IPS DF 4.7 (cell line): ENCODE results near the gene CSTB.

Source experiments
- DNase-seq: peaks from one replicate; pipeline ENCODE4 v3.0.0-alpha.2; 2013; ENCODE audit warnings: low spot score; ENCODE audit errors: extremely low read depth

The CSTB gene

GRCh38 chr21:43790010-43790524, 14.0 kb upstream of the CSTB start:
- DNase-seq: no peak

DNA sequence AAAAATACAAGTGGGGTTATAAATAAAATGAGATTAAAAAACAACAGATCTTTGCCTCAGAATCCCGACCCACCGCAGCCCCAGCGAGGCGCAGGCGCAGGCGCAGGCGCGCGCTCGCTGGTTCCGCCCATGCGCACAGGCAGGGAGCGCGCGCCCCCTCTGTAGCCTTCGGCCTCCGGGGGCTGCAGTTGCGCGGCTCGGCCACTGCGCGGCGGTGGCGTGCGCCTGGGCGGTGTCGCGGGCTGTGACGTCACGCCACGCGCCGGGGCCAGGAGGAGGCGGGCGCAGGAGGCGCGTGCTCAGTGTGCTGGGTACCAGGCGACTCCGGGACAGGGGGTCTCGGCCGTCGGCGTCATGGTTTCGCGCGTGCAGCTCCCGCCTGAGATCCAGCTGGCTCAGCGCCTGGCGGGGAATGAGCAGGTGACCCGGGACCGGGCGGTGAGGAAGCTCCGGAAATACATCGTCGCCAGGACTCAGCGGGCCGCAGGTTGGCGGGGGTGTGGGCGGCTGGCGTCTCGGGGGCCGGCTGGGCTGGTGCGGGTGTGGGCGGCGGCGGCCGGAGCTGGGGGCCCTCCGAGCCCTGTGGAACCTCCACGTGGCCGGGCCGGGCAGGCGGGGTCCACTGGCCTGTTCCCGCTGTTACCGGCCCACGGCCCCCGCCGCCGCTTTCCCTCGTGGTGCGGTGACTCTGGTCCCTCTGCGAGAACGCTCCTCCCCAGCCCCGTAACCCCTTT, 13.3 kb upstream of the CSTB start, which contains the start of gene RRP1:
RRP1 (plus strand) TSS at position 302 of the 734 bp plus-strand sequence; CDS start at position 355, 53 bp downstream.
- DNase-seq: no peak

- no peak for DNase-seq
Observed at GRCh38 chr21:43786807-43787440, 10.8 kb upstream of the CSTB start.

- no peak for DNase-seq
Observed at GRCh38 chr21:43786300-43786806, 10.2 kb upstream of the CSTB start.

DNA sequence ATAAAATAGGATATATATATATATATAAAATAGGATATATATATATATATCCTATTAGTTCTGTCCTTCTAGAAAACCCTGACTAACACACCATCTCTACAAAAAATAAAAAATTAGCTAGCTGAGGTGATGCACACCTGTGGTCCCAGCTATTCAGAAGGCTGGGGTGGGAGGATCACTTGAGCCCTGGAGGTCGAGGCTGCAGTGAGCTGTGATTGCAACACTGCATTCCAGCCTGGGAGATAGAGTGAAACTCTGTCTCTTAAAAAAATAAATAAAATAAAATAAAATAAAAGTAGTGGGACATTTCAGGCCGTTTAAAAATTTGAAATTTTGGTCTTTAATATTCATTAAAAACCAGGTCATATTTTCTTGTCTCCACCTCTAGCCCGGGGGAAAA, 9.0 kb upstream of the CSTB start:
- no peak for DNase-seq

GRCh38 chr21:43783098-43783700, 7.1 kb upstream of the CSTB start:
- DNase-seq: no peak

DNA sequence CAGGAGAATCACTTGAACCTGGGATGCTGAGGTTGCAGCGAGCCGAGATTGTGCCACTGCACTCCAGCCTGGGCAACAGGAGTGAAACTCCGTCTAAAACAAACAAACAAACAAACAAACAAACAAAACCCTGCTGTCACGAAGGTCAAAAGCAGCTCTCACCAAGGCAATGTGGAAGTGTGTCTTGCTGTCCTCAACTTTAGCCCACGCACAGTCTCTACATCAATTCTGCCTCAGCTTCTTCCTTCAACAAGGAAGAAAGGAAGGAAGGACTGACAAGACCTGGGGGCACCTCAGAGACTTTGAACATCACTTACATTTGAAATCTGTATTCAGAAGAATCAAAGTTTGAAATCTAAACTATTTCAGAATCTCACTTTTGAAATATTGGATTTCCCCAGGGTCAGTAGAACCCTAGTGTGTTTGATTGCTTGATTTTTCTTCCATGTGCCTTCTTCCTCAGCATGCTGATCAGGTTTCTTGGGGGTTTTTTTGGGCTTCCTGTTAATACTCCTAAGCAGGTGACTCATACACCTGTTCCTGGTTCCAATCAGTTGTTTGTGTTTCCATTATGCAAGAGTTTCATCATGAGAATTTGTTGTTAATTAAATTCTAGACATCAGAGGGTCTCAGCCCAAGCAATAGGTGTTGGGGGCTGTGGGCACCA, 6.5 kb upstream of the CSTB start:
- DNase-seq: no peak

DNA sequence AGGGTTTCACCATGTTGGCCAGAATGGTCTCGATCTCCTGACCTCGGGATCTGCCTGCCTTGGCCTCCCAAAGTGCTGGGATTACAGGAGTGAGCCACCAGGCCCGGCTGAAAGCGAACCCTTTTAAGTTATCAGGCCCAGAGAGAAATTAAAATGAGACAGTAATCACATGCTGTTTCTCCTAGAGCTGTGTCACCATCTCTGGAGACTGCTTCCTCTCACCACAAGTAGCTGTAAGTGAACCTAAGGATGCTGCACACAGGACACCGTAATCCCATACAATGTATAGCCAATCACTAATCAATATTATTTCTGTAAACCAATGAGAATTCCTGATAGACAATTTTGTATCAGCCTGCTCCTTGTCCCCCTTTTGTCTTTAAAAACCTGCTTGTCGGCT, 5.7 kb upstream of the CSTB start:
- DNase-seq: no peak

GRCh38 chr21:43779660-43780059, 3.6 kb upstream of the CSTB start:
- DNase-seq: no peak

DNA sequence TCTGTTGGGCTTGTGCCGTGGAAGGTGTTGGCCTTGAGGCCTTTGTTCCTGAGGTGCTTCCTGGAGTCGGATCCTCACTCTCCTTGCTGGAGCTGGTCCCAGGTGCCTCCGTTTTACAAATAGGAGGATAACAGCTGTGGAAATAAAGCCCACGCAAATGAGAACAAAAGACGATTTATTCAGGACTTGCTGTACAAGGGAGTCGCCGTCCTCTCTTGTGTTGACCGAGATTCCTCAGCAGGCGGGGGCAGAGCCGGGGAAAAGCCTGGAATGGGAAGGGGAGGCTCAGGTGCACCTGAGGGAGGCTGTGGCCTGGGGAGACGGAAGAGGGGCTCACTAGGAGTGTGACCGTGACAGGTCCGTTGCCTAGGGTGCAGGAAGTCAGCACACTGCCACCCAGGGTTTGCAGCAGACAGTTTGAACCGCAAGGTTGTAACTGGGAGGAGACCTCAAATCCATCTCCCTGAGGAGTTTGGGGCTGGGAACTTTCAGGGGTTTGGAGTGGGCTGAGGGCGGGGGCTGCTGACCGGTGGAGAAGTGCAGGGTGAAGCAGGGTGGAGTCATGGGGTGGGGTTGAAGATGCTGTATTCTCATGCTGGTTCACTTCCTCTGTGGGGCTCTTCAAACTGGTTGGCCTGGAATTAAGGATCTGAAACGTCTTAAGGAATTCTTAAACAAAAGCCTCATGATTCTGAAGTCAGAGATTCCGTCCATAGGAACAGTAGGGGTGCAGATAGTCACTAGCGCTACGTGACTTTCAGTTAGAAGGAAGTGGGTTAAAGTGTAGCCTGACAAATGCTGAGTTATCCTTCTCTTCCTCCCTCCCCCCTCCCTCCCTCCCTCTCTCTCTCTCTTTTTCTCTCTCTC, 2.6 kb upstream of the CSTB start:
- DNase-seq: no peak

GRCh38 chr21:43777953-43778352, 1.8 kb upstream of the CSTB start:
- no peak for DNase-seq

DNA sequence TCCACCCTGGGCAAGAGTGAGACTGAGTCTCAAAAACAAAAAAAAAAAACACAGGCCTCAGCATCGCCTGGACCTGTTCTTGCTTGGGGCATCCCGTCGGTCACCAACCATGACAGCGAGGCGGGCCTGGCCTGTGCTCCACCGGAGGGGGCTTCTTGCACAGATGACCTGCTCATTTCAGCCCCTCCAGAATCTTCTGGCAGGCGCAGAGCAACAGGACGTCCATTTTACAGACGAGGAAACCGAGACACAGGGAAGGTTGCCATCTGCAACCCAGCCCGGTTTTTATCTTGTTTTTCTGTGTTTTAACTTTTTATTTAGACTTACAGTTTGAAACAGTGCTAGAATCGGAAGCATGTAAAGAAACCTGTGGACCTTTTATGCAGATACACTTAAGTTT, 918 bp downstream of the CSTB start:
- no peak for DNase-seq

DNA sequence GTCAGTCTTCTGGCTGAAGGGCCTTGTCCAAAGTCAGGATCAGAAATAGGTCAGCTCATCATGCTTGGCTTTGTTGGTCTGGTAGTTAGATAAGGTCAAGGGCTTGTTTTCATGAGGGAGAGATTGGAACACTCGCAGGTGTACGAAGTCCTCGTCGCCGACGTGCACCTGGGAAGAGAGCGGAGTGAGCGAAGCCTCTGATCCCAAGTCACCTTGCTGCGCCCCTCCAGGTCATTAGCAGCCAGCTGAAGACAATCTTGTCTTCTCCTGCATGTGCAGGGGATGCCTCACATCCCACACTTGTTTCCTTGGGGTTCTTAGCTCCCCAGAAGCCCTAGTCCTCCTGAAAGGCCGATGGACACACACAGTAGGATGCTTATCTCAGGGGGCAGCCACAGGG, 1.9 kb downstream of the CSTB start:
- DNase-seq: no peak

DNA sequence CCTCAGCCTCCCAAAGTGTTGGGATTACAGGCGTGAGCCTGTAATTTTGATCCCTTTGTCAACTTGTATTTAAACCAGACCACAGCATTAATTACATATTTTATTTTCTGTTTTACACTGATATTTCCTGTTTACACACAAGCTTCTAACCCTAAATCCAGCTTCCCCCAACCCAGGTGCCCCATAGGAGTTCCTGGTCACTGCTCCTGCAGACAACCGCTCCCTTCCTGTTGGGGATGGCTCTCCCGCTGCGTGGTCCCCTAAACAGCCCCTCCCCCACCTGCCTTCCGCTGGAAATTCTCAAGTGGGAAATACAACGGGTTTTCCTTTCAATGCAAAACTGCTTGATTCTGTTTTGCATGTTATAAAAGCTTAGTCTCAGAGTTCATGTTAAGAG, 3.7 kb downstream of the CSTB start:
- DNase-seq: no peak

- DNase-seq: no peak
Observed at GRCh38 chr21:43771698-43772424, 4.2 kb downstream of the CSTB start.

- DNase-seq: no peak
Observed at GRCh38 chr21:43771199-43771675, 4.9 kb downstream of the CSTB start.

DNA sequence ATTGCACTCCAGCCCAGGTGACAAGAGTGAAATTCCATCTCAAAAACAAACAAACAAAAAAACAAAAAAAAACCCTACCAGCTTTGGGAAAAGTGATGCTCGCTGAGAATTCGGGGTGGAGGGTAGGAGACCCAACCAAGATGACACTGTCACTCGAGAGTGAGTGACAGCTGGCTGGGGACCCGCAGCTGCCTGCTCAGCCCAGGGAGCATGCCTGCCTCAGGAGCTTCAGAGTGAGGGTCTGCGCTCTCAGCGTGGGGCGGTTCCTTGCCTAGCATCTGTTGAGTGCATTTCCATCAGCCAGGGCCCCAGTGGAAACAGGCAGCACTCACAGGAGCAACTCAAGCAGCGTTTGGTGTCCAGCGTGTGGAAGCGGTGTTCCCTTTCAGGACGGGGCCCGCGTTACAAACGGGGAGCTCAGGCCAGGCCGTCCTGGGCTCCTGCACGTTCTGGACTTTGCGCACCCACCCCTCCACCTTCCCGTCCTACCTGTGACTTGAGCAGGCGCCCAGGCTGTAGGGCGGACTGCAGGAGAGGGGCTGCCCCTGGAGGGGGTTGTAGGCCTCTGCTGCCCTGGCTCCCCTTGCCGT, 5.9 kb downstream of the CSTB start:
- no peak for DNase-seq

DNA sequence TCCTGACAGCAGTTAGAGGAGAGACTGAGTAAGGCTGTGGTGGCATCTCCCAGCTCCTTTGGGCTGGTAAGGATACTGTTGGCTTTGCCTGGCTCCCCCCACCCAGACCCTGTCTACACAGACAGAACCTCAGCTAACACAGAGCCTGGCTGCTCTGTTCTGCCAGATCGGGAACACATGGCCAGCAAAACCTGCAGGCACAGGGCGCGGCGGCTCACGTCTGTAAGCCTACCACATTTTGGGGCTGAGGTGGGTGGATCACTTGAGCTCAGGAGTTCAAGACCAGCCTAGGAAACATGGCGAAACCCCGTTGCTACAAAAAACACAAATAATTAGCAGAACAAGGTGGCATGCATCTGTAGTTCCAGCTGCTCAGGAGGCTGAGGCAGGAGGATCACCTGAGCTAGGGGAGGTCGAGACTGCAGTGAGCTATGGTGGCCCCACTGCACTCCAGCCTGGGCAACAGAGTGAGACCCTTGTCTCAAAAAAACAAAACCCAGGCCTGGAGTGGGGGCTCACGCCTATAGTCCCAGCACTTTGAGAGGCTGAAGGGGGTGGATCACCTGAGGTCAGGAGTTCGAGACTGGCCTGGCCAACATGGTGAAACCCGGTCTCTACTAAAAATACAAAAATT, 6.7 kb downstream of the CSTB start:
- DNase-seq: no peak

DNA sequence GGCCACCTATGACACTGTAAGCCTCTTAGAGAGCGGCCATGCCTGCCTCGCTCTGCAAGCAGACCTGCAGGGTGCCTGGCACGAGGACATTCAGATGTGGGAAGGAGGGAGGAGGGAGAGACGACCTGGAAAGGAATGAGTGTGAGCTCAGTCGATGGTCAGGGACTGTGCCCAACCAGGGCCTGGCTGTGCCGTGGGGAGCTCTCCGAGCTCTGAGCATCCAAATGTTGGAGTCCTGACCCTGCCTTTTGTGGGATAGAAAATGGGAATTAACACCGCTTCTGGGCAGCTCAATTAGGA, 7.3 kb downstream of the CSTB start:
- no peak for DNase-seq
